Trophoblast cell (in vitro differentiated cells and primary cell): ENCODE data around the gene SEMA4D.

Source experiments
- DNase-seq, 2 donors: peaks; one replicate each; pipeline ENCODE4 v3.0.0-alpha.2; 2016
- H2AFZ ChIP-seq: 2 replicates; pipeline ENCODE4 v1.6.1; 2013; ENCODE audit warnings: low read length, moderate library complexity, mild to moderate bottlenecking; ENCODE audit not compliant: insufficient read depth, poor library complexity
- H2AK5ac ChIP-seq: 2 replicates; pipeline ENCODE4 v1.6.1; 2013; ENCODE audit warnings: mild to moderate bottlenecking, low read length
- H2BK120ac ChIP-seq: 2 replicates; pipeline ENCODE4 v1.6.1; 2013; ENCODE audit warnings: low read length, mild to moderate bottlenecking, moderate library complexity; ENCODE audit not compliant: insufficient read depth, poor library complexity
- H2BK12ac ChIP-seq: 2 replicates; pipeline ENCODE4 v1.6.1; 2013; ENCODE audit warnings: mild to moderate bottlenecking, low read length, moderate library complexity
- H2BK5ac ChIP-seq: 2 replicates; pipeline ENCODE4 v1.6.1; 2013; ENCODE audit warnings: low read length, low read depth, moderate library complexity, mild to moderate bottlenecking; ENCODE audit not compliant: poor library complexity
- H3K14ac ChIP-seq: 2 replicates; pipeline ENCODE4 v1.6.1; 2013; ENCODE audit warnings: mild to moderate bottlenecking, low read length
- H3K18ac ChIP-seq: 2 replicates; pipeline ENCODE4 v1.6.1; 2013; ENCODE audit warnings: mild to moderate bottlenecking, low read length
- H3K23ac ChIP-seq: 2 replicates; pipeline ENCODE4 v1.6.1; 2013; ENCODE audit warnings: low read length
- H3K27ac ChIP-seq: 2 replicates; pipeline ENCODE4 v1.5.1; 2013; ENCODE audit warnings: low read depth, mild to moderate bottlenecking, inconsistent platforms, low read length, moderate library complexity
- H3K27me3 ChIP-seq: 2 replicates; pipeline ENCODE4 v1.6.1; 2013; ENCODE audit warnings: inconsistent platforms, mild to moderate bottlenecking, low read length, moderate library complexity; ENCODE audit not compliant: insufficient read depth
- H3K36me3 ChIP-seq, 2 experiments: 1 replicate in 1 of 2; 2 replicates in 1 of 2; pipeline ENCODE4 v1.6.1; 2013; ENCODE audit warnings: low read length in 2 of 2, mild to moderate bottlenecking in 2 of 2, moderate library complexity in 1 of 2; ENCODE audit not compliant: insufficient read depth in 2 of 2, control insufficient read depth in 1 of 2
- H3K4ac ChIP-seq: 2 replicates; pipeline ENCODE4 v1.6.1; 2013; ENCODE audit warnings: low read depth, mild to moderate bottlenecking, low read length, moderate library complexity
- H3K4me1 ChIP-seq, 2 experiments: 1 replicate in 1 of 2; 2 replicates in 1 of 2; pipeline ENCODE4 v1.6.1; 2013; ENCODE audit warnings: low read length in 2 of 2, mild to moderate bottlenecking in 2 of 2, moderate library complexity in 1 of 2; ENCODE audit not compliant: insufficient read depth in 2 of 2, control insufficient read depth in 1 of 2
- H3K4me2 ChIP-seq: 2 replicates; pipeline ENCODE4 v1.6.1; 2013; ENCODE audit warnings: inconsistent platforms, mild to moderate bottlenecking, low read length, moderate library complexity
- H3K4me3 ChIP-seq: 2 replicates; pipeline ENCODE4 v1.5.1; 2013; ENCODE audit warnings: mild to moderate bottlenecking, low read depth, low read length, inconsistent platforms
- H3K79me1 ChIP-seq: one replicate; pipeline ENCODE4 v1.6.1; 2013; ENCODE audit warnings: low read length
- H3K79me2 ChIP-seq: 2 replicates; pipeline ENCODE4 v1.6.1; 2013; ENCODE audit warnings: low read length, mild to moderate bottlenecking; ENCODE audit not compliant: control insufficient read depth, insufficient read depth, poor library complexity
- H3K9ac ChIP-seq: 2 replicates; pipeline ENCODE4 v1.6.1; 2013; ENCODE audit warnings: mild to moderate bottlenecking, low read length
- H3K9me3 ChIP-seq: 2 replicates; pipeline ENCODE4 v1.6.1; 2013; ENCODE audit warnings: low read depth, mild to moderate bottlenecking, control low read depth, inconsistent platforms, low read length; ENCODE audit not compliant: insufficient read depth
- H4K12ac ChIP-seq: 2 replicates; pipeline ENCODE4 v1.6.1; 2013; ENCODE audit warnings: low read depth, mild to moderate bottlenecking, low read length, moderate library complexity
- H4K8ac ChIP-seq: 2 replicates; pipeline ENCODE4 v1.6.1; 2013; ENCODE audit warnings: low read depth, mild to moderate bottlenecking, low read length, moderate library complexity
- H4K91ac ChIP-seq: one replicate; pipeline ENCODE4 v1.6.1; 2013; ENCODE audit warnings: low read depth, mild to moderate bottlenecking, low read length, moderate library complexity
- WGBS: extraction: QIAGEN DNeasy Blood & Tissue Kit; methylation state at CpG from one replicate; pipeline ENCODE4 v1.1.7; 2013; ENCODE audit warnings: missing lambda C conversion rate; ENCODE audit not compliant: insufficient read length, insufficient coverage; ENCODE audit errors: extremely low coverage; 5-methylcytosine and 5-hydroxymethylcytosine counted together

The SEMA4D gene

DNA sequence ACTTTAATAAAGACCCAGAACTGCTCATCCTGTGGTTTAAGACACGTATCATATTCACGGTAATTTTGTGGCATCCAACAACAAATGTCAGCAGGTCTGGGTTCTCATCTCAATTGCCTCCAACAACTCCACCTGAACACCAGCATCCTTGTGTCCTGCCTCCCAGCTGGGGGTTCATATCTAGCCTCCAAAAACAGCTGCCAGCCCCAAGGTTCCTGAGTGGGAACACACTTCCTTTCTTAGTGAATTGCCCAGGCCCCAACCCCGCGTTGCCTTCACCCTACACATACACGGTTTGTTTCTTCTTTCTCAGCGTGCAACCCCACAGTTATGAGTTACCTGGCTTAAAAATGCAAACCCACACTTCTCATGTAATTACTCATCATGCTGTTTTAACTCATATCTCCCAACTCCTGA is 77.9 kb downstream of the SEMA4D start:
- WGBS = no CpG with 5 or more reads among the region's 6 CpGs
- no peak for DNase-seq
- Histone ChIP-seq H2BK120ac (no peak overlapping the region), H3K4ac (no peak overlapping the region), H3K27me3 (no peaks in the 10 kb centered on the region), H3K9me3 (peaks cover 2% of the 10 kb centered on the region), H2AK5ac (no peak overlapping the region), H3K4me3 (no peak overlapping the region), H4K12ac (no peak overlapping the region), H3K79me2 (no peaks in the 10 kb centered on the region), H3K4me2 (no peak overlapping the region), H2AFZ (no peak overlapping the region), H4K91ac (no peak overlapping the region), H3K23ac (no peak overlapping the region), H2BK12ac (no peak overlapping the region), H2BK5ac (no peak overlapping the region), H3K14ac (no peak overlapping the region), H3K27ac (no peak overlapping the region), H3K79me1 (peaks cover 2% of the 10 kb centered on the region), H4K8ac (no peak overlapping the region), H3K9ac (no peak overlapping the region), H3K4me1 (peaks cover 5 to 7% of the 10 kb centered on the region in 2 experiments), H3K18ac (no peak overlapping the region), H3K36me3 (no peaks in the 10 kb centered on the region)

GRCh38 chr9:89418882-89419640 is 78.9 kb downstream of the SEMA4D start:
- no peak overlapping the region for H2BK120ac ChIP-seq
- H2BK5ac ChIP-seq = no peak overlapping the region
- H3K4me3 ChIP-seq = no peak overlapping the region
- H3K18ac ChIP-seq = no peak overlapping the region
- WGBS = no CpG with 5 or more reads among the region's 21 CpGs
- H3K79me1 ChIP-seq = peaks cover 2% of the 10 kb centered on the region
- H3K14ac ChIP-seq = no peak overlapping the region
- peaks cover 2% of the 10 kb centered on the region for H3K79me2 ChIP-seq
- H2BK12ac ChIP-seq = no peak overlapping the region
- H2AK5ac ChIP-seq = no peak overlapping the region
- no peak overlapping the region for H3K4ac ChIP-seq
- H3K9me3 ChIP-seq = peaks cover 2% of the 10 kb centered on the region
- no peak overlapping the region for H2AFZ ChIP-seq
- H3K4me1 ChIP-seq = peaks cover 9 to 11% of the 10 kb centered on the region in 2 experiments
- no peak for DNase-seq
- H3K27ac ChIP-seq = no peak overlapping the region
- no peak overlapping the region for H3K23ac ChIP-seq
- no peaks in the 10 kb centered on the region for H3K27me3 ChIP-seq
- no peak overlapping the region for H3K4me2 ChIP-seq
- H4K8ac ChIP-seq = no peak overlapping the region
- H3K36me3 ChIP-seq = no peaks in the 10 kb centered on the region
- H4K91ac ChIP-seq = no peak overlapping the region
- H3K9ac ChIP-seq = no peak overlapping the region
- H4K12ac ChIP-seq = no peak overlapping the region

GRCh38 chr9:89418474-89418845 is 79.5 kb downstream of the SEMA4D start:
- Histone ChIP-seq H3K36me3 (no peaks in the 10 kb centered on the region), H4K8ac (no peak overlapping the region), H3K18ac (no peak overlapping the region), H4K91ac (no peak overlapping the region), H3K9ac (no peak overlapping the region), H2BK12ac (no peak overlapping the region), H3K79me1 (peaks cover 2% of the 10 kb centered on the region), H2AFZ (no peak overlapping the region), H3K14ac (no peak overlapping the region), H3K9me3 (no peaks in the 10 kb centered on the region), H3K27ac (no peak overlapping the region), H3K4me3 (no peak overlapping the region), H3K27me3 (no peaks in the 10 kb centered on the region), H2BK5ac (no peak overlapping the region), H2AK5ac (no peak overlapping the region), H4K12ac (no peak overlapping the region), H3K4me1 (peaks cover 9 to 11% of the 10 kb centered on the region in 2 experiments), H2BK120ac (no peak overlapping the region), H3K79me2 (peaks cover 2% of the 10 kb centered on the region), H3K4ac (no peak overlapping the region), H3K4me2 (no peak overlapping the region), H3K23ac (no peak overlapping the region)
- no CpG with 5 or more reads among the region's 9 CpGs for WGBS
- no peak for DNase-seq

- H2AFZ ChIP-seq = no peak overlapping the region
- H3K27ac ChIP-seq = no peak overlapping the region
- no peak overlapping the region for H3K4me2 ChIP-seq
- no peak for DNase-seq
- H4K12ac ChIP-seq = no peak overlapping the region
- H3K4ac ChIP-seq = no peak overlapping the region
- H4K91ac ChIP-seq = no peak overlapping the region
- no peak overlapping the region for H2BK12ac ChIP-seq
- no peak overlapping the region for H4K8ac ChIP-seq
- H3K9me3 ChIP-seq = no peaks in the 10 kb centered on the region
- no CpG with 5 or more reads among the region's 6 CpGs for WGBS
- no peak overlapping the region for H3K9ac ChIP-seq
- H3K79me1 ChIP-seq = peaks cover 2% of the 10 kb centered on the region
- peaks cover 2% of the 10 kb centered on the region for H3K79me2 ChIP-seq
- no peak overlapping the region for H2BK120ac ChIP-seq
- H2AK5ac ChIP-seq = no peak overlapping the region
- H3K4me3 ChIP-seq = no peak overlapping the region
- H3K27me3 ChIP-seq = no peaks in the 10 kb centered on the region
- H2BK5ac ChIP-seq = no peak overlapping the region
- no peaks in the 10 kb centered on the region for H3K36me3 ChIP-seq
- no peak overlapping the region for H3K18ac ChIP-seq
- no peak overlapping the region for H3K14ac ChIP-seq
- H3K23ac ChIP-seq = no peak overlapping the region
- H3K4me1 ChIP-seq = peaks cover 9 to 11% of the 10 kb centered on the region in 2 experiments
Measured at GRCh38 chr9:89417832-89418473, 80.0 kb downstream of the SEMA4D start.
